Colonic mucosa (tissue), 4 donors: Measurements from ENCODE around the gene MX2. TPM values are rescaled to one million over a fixed set of nuclear protein-coding genes. Genes with fewer than 3 reads are reported as not detected.
A peak's percentile ranks its signal among the peaks of the same experiment; 100 is the strongest.

ENCODE experiments used
- DNase-seq: peaks from one replicate; pipeline ENCODE4 v3.0.0-alpha.2; 2020
- H3K27ac ChIP-seq: fragments of 200-600 bp; one replicate; pipeline ENCODE4 v1.8.0; 2021
- H3K27me3 ChIP-seq: fragments of 200-600 bp; one replicate; pipeline ENCODE4 v1.8.0; 2021
- H3K36me3 ChIP-seq: fragments of 200-600 bp; one replicate; pipeline ENCODE4 v1.8.0; 2021
- H3K4me1 ChIP-seq: fragments of 200-600 bp; one replicate; pipeline ENCODE4 v1.8.0; 2021; ENCODE audit warnings: mild to moderate bottlenecking
- H3K4me3 ChIP-seq: fragments of 200-600 bp; one replicate; pipeline ENCODE4 v1.8.0; 2021
- H3K9ac ChIP-seq, 2 donors: one replicate each; pipeline ENCODE4 v1.7.0; 2013; ENCODE audit warnings: control low read depth in 2 of 2, low read depth in 2 of 2, low read length in 2 of 2
- H3K9me3 ChIP-seq: fragments of 200-600 bp; one replicate; pipeline ENCODE4 v1.8.0; 2021
- CTCF ChIP-seq: fragments of 200-600 bp; IDR thresholded peaks from one replicate; pipeline ENCODE4 v1.8.0; 2022; ENCODE audit warnings: antibody characterized with exemption, mild to moderate bottlenecking
- intact Hi-C: fragments of 100-400 bp; cut with DNase I; formaldehyde crosslinking; loops from one replicate; pipeline ENCODE4 v1.14.1; 2022
- total RNA-seq, 2 donors: library from RNA; stranded (reverse); fragmentation: NEBNext Ultra II Directional in 1 of 2; extraction: Animal tissue kit (Norgen Biotek cat#: 25700) in 1 of 2; gene quantifications; one replicate each; pipeline ENCODE4 v1.2.1, GENCODE V29; 2021
- donor health status: healthy.
- donor health status: DM: no; HTN: no; CAD: no.
- donor health status: DM: no; HTN: no; CAD: no.

The MX2 gene
- total RNA-seq, 2 donors from 2014 or later, result 2.0 to 2.5 TPM

GRCh38 chr21:41431788-41432548, 70.1 kb downstream of the MX2 start:
- Histone ChIP-seq H3K4me3 (no peak overlapping the region), H3K9ac (no peak overlapping the region), H3K27ac (peak overlapping the region; percentile 45), H3K4me1 (no peaks in the 10 kb centered on the region), H3K9me3 (no peaks in the 10 kb centered on the region), H3K27me3 (no peaks in the 10 kb centered on the region), H3K36me3 (no peaks in the 10 kb centered on the region)
- no peak for TF ChIP-seq CTCF
- intact Hi-C loops, result no loop called here
- no peak for DNase-seq

- H3K27ac ChIP-seq, result peak overlapping the region; percentile 45
- DNase-seq, result no peak
- intact Hi-C loops, result no loop called here
These were observed 71.0 kb downstream of the MX2 start for GRCh38 chr21:41432562-41433460.

GRCh38 chr21:41433566-41433965, 71.7 kb downstream of the MX2 start:
- DNase-seq, result no peak
- no peak for TF ChIP-seq CTCF
- Histone ChIP-seq H3K4me3 (no peak overlapping the region), H3K4me1 (no peaks in the 10 kb centered on the region), H3K36me3 (no peaks in the 10 kb centered on the region), H3K27me3 (no peaks in the 10 kb centered on the region), H3K27ac (peak overlapping the region; percentile 45), H3K9me3 (no peaks in the 10 kb centered on the region), H3K9ac (no peak overlapping the region)
- intact Hi-C loops, result no loop called here

More at GRCh38 chr21:41432562-41433460, 71.0 kb downstream of the MX2 start:
- Histone ChIP-seq H3K4me3 (no peak overlapping the region), H3K4me1 (no peaks in the 10 kb centered on the region), H3K27me3 (no peaks in the 10 kb centered on the region), H3K9me3 (no peaks in the 10 kb centered on the region), H3K36me3 (no peaks in the 10 kb centered on the region), H3K9ac (no peak overlapping the region)
- no peak for TF ChIP-seq CTCF

- Histone ChIP-seq H3K36me3 (no peaks in the 10 kb centered on the region), H3K9me3 (no peaks in the 10 kb centered on the region), H3K27ac (no peak overlapping the region), H3K4me1 (no peaks in the 10 kb centered on the region), H3K27me3 (no peaks in the 10 kb centered on the region), H3K4me3 (no peak overlapping the region), H3K9ac (no peak overlapping the region)
- TF ChIP-seq CTCF, result no peak
- intact Hi-C loops, result no loop called here
- DNase-seq, result no peak
These were observed 73.9 kb downstream of the MX2 start for GRCh38 chr21:41435706-41436105.

GRCh38 chr21:41437729-41438128, 75.9 kb downstream of the MX2 start:
- H3K36me3 ChIP-seq, result no peaks in the 10 kb centered on the region
- H3K9me3 ChIP-seq, result no peaks in the 10 kb centered on the region
- no peaks in the 10 kb centered on the region for H3K4me1 ChIP-seq
- intact Hi-C loops, result no loop called here
- no peak for DNase-seq
- H3K27ac ChIP-seq, result no peak overlapping the region
- no peaks in the 10 kb centered on the region for H3K27me3 ChIP-seq
- H3K9ac ChIP-seq, result no peak overlapping the region
- H3K4me3 ChIP-seq, result no peak overlapping the region
- TF ChIP-seq CTCF, result no peak
